Activated effector memory CD4-positive, alpha-beta T cell treated with anti-CD3 and anti-CD28 coated beads, Interleukin-2, amount 50 U/mL, for 16 hours (primary cell): ENCODE data around the gene SEMA4D.

ENCODE experiments used
- DNase-seq: peaks from one replicate; pipeline ENCODE4 v3.0.0-alpha.2; 2020

Gene SEMA4D

GRCh38 chr9:89408628-89409101, 89.2 kb downstream of the SEMA4D start:
- DNase-seq, result peak; percentile 89

GRCh38 chr9:89407070-89407469, 90.8 kb downstream of the SEMA4D start:
- no peak for DNase-seq

DNA sequence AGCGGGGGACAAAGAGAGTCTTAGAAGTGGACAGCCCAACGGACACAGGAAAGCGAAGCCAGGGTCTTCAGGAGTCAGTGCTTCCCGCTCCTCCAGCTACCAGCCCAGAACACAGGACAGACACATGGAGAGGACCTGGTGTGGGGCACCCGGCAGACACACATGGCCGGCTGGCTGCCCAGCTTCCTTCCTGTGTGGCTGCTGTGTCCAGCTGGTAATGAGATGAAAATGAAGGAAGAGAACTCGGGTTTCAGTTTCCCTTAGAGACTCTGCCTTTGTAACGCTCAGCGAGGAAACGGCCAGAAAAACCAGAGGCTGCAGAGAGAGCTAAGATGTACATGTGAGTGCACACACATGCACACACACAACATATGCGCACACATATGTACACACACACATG, 92.1 kb downstream of the SEMA4D start:
- no peak for DNase-seq

DNA sequence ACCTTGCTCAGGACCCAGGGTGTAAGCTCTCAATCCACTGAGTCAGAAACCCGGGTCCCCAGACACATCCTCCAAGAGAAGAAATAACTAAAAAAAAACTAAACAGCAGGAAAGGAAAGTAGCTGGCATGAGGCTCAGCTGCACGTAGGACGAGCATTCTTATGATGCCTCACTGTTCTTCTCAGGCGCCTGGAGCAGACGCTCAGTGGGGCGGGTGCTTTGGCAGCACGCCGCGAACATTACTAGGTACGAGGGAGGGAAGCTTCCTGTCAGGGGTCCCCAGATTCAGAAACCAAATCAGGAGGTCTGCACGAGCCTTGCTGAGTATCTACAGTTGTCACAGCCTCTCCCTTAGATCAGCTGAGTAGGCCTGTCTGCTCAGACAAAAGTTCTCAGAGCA, 93.8 kb downstream of the SEMA4D start:
- DNase-seq, result no peak

- DNase-seq, result no peak
Observed at GRCh38 chr9:89402695-89403427, 95.1 kb downstream of the SEMA4D start.

DNA sequence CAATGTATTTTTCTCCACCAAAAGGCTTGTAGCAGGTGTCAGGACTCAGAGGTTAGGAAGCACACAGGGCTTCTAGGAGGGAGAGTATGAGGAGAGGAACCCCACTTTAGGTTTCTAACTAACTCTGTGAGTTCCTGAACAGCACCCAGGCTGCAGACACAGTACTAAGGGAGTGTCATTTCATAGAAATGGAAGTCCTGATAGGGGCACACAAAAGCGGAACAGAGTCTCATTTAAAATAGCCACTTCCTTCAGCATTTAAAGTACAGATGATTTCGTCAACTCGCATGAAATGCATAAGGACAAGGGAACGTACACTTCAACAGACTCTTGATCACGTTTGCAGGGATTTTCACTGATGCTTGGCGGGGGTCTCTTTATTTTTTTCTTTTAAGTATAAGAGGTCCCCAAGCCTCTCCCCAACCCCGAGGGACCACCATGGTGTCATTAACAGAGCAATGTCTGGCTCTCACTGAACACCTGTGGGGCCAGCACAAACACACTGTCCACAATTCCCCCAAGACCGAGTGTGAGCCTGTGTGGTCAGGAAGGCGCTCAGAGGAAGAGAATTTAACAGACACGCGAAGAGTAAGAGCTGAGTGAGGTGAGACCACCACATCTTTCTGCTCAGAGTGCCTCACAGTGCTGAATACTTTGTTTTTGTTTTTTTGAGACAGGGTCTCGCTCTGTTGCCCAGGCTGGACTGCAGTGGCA, 97.4 kb downstream of the SEMA4D start:
- no peak for DNase-seq

DNA sequence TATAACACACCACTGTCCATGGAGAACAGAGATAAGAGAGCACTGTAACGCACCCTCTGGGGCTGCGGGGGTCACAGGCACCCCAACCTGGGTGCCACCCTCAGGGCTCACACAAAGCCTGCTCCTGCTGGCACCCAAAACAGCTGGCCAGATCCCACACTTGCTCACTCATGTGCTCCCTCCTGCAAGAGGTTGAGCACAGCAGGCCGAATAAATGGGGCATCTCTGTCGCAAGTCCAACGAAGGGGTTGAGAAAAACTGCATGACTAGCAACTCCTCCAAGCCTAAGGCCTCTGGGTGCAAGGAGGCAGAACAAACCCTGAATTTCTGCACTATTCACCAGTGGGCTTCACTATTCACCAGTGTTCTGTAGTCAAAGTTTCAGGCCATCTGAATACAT, 99.3 kb downstream of the SEMA4D start:
- no peak for DNase-seq

DNA sequence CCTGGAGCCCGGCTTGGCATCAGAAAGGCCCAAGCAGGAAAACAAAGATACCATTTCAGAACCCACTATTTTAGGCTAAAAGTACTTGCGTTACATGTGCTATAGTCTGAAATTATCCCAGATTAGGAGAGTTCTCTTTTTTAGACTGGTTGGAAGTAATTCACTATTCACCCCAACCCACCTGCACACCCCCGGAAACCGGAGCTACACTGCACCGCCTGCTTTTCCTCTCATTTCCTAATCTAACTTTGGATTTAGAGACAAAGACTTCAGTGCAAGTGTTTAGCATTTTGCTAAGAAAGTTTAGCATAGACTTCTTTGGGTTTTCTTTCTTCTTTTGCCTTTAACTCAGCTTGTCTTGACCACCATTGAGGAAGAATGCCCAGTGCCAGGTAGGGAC, 100.4 kb downstream of the SEMA4D start:
- no peak for DNase-seq

GRCh38 chr9:89395931-89396710, 101.8 kb downstream of the SEMA4D start:
- DNase-seq, result no peak

GRCh38 chr9:89394412-89394811, 103.5 kb downstream of the SEMA4D start:
- no peak for DNase-seq

GRCh38 chr9:89391585-89391984, 106.3 kb downstream of the SEMA4D start:
- DNase-seq, result no peak

DNA sequence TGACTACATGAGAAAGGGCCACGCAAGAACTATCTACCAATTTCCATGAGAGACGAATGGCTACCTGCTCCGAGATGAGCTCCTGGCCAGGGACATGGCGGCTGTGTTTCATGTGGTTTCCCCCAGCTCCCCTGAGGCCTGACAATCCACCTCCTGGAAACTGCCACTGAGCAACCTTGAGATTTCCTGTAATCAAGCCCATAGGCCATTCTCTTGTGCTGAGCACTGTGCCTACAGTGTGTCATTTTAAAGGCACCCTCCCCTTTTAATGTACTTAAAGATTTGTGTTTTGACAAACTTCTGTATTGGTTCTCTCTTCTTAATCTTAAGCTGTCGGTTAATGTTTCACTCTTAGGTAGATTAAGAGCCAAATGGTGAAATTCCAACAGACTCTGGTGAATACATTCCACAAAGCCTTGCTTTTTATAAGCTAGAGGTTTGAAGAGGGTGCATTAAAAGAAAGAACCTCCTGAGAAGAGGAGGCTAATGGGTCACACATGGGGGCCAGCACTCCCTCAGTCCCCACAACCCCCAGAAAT, 107.3 kb downstream of the SEMA4D start:
- DNase-seq, result no peak

- DNase-seq, result no peak
Observed at GRCh38 chr9:89390068-89390555, 107.8 kb downstream of the SEMA4D start.

GRCh38 chr9:89388868-89389177, 109.1 kb downstream of the SEMA4D start:
- no peak for DNase-seq

GRCh38 chr9:89388084-89388867, 109.6 kb downstream of the SEMA4D start:
- no peak for DNase-seq

GRCh38 chr9:89387197-89387849, 110.6 kb downstream of the SEMA4D start:
- no peak for DNase-seq

DNA sequence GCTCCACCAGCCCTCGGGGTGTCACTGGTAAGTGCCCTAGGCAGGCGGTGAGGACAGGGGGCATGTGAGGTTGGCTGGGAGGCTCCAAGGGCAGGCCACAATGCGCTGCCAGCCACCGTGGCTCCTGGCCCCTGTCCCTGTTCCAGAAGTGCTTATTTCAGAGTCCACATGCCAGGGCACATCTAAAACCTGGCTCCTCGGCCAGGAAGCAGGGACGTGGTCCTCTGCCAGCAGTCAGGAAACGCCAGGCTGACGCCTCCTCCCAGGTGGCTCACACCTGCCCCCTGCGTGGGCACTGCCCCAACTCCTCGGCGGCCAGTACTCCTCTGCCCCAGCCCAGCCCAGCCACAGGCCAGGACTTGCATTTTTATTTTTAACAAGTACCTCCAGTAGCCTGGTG, 111.1 kb downstream of the SEMA4D start:
- DNase-seq, result no peak

GRCh38 chr9:89386206-89386605, 111.7 kb downstream of the SEMA4D start:
- no peak for DNase-seq

GRCh38 chr9:89384783-89385182, 113.1 kb downstream of the SEMA4D start:
- DNase-seq, result no peak

DNA sequence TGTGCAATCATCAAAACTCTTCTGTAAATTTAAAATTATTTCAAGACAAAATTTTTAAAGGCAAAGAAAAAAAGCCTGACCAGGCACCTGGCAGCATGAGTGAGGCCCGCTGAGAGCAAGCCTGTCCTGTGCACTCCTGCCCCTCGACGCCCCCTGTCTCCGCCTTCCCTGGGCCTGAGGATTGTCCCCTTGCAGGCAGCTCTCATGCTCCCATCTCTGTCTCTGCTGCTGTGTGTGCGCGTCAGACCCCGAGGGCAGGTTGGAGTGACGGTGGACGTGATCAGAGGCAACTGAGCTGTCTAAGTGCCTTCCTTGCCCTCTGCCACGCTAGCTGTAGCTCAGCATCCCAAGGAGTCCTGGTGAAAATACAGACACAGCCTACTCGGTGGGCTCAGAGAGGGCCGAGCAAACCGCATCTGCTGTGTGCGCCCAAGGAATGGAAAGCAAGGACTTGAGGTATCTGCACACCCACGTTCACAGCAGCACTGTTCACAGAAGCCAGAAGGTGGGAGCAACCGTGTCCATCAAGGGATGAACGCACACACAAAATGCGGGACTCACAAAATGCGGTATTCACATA, 114.1 kb downstream of the SEMA4D start:
- DNase-seq, result no peak

- no peak for DNase-seq
Observed at GRCh38 chr9:89383030-89383720, 114.7 kb downstream of the SEMA4D start.
